H1 (cell line): Measurements from ENCODE around the gene TUBGCP3. TPM values are rescaled to one million over a fixed set of nuclear protein-coding genes. Genes with fewer than 3 reads are reported as not detected.

Experiments
- CTCF ChIA-PET: fragments of 300-600 bp; sonication (Branson Sonifier 250); formaldehyde crosslinking; loops from one replicate; lab custom pipeline; 2021; ENCODE audit not compliant: partially characterized antibody; lab: Charles Lee
- POLR2A ChIA-PET: fragments of 300-600 bp; sonication (Branson Sonifier 250); formaldehyde crosslinking; loops from one replicate; lab custom pipeline; 2021; ENCODE audit warnings: inconsistent platforms; ENCODE audit not compliant: partially characterized antibody; lab: Charles Lee
- DNase-seq, 2 experiments: peaks; one replicate each; pipeline versions ENCODE4 v3.0.0 to v3.0.0-alpha.2; 2010 to 2022; ENCODE audit warnings: low spot score in 2 of 2, low read depth in 1 of 2, mixed read lengths in 1 of 2
- FAIRE-seq: peaks from 2 replicates; lab custom pipeline; 2011; peaks lifted over from hg19 to GRCh38; lab: Jason Lieb, UNC
- H2AFZ ChIP-seq: 2 replicates; pipeline ENCODE4 v1.8.1; 2012; ENCODE audit warnings: low read length, inconsistent platforms
- H2AK5ac ChIP-seq: 2 replicates; pipeline ENCODE4 v1.6.1; 2013; ENCODE audit warnings: low read depth, low read length
- H2BK120ac ChIP-seq: replicated peaks from 2 replicates; pipeline ENCODE3; 2013; ENCODE audit warnings: low read depth, low read length, inconsistent platforms
- H2BK12ac ChIP-seq: 2 replicates; pipeline ENCODE4 v1.6.1; 2013; ENCODE audit warnings: low read depth, low read length
- H2BK15ac ChIP-seq: 2 replicates; pipeline ENCODE4 v1.6.1; 2013; ENCODE audit warnings: low read length
- H2BK20ac ChIP-seq: 2 replicates; pipeline ENCODE4 v1.6.1; 2013; ENCODE audit warnings: low read length
- H2BK5ac ChIP-seq: 2 replicates; pipeline ENCODE4 v1.6.1; 2013; ENCODE audit warnings: low read depth, low read length
- H3K14ac ChIP-seq: 2 replicates; pipeline ENCODE4 v1.6.1; 2013; ENCODE audit warnings: inconsistent platforms; ENCODE audit not compliant: insufficient read length
- H3K18ac ChIP-seq: 2 replicates; pipeline ENCODE4 v1.6.1; 2013; ENCODE audit warnings: low read length; ENCODE audit errors: extremely low read depth
- H3K23ac ChIP-seq: 2 replicates; pipeline ENCODE4 v1.6.1; 2013; ENCODE audit warnings: inconsistent platforms; ENCODE audit not compliant: insufficient read length
- H3K23me2 ChIP-seq: 2 replicates; pipeline ENCODE4 v1.6.1; 2013; ENCODE audit warnings: low read depth, low read length
- H3K27ac ChIP-seq: 2 replicates; pipeline ENCODE4 v1.6.1; 2011; ENCODE audit warnings: low read depth, low read length, inconsistent platforms
- H3K27me3 ChIP-seq, 4 experiments: replicated peaks in 1 of 4; 1 replicate in 1 of 4; 2 replicates in 3 of 4; pipeline versions ENCODE4 v1.6.1 to v1.8.1; 2011 to 2013; ENCODE audit warnings: low read length in 3 of 4, mild to moderate bottlenecking in 3 of 4, inconsistent platforms in 2 of 4, mixed read lengths in 2 of 4, moderate library complexity in 1 of 4; ENCODE audit not compliant: control insufficient read depth in 3 of 4, insufficient read depth in 3 of 4; ENCODE audit errors: extremely low read depth in 1 of 4
- H3K36me3 ChIP-seq, 4 experiments: 2 replicates each; pipeline versions ENCODE4 v1.6.1 to v1.8.1; 2011 to 2013; ENCODE audit warnings: mild to moderate bottlenecking in 4 of 4, low read length in 3 of 4, moderate library complexity in 2 of 4, control low read depth in 1 of 4, inconsistent platforms in 1 of 4; ENCODE audit not compliant: insufficient read depth in 4 of 4, control insufficient read depth in 2 of 4
- H3K4ac ChIP-seq: replicated peaks from 2 replicates; pipeline ENCODE3; 2013; ENCODE audit warnings: low read length, low read depth, mixed read lengths, inconsistent platforms; ENCODE audit not compliant: insufficient read length
- H3K4me1 ChIP-seq, 4 experiments: replicated peaks in 1 of 4; 1 replicate in 1 of 4; 2 replicates in 3 of 4; pipeline versions ENCODE4 v1.6.1 to v1.8.1; 2011 to 2013; ENCODE audit warnings: low read length in 3 of 4, inconsistent platforms in 2 of 4, mixed read lengths in 1 of 4; ENCODE audit not compliant: insufficient read depth in 4 of 4, control insufficient read depth in 3 of 4
- H3K4me2 ChIP-seq, 2 experiments: 2 replicates each; pipeline versions ENCODE4 v1.6.1 to v1.8.1; 2011 to 2013; ENCODE audit warnings: low read depth in 2 of 2, low read length in 2 of 2, control low read depth in 1 of 2, inconsistent platforms in 1 of 2, mild to moderate bottlenecking in 1 of 2; ENCODE audit not compliant: insufficient read depth in 1 of 2
- H3K4me3 ChIP-seq, 4 experiments: fragments of 200-600, 300-600 bp in 1 of 4; sonication (generic), shearing (Covaris generic), sonication (Bioruptor Twin) in 1 of 4; 2 replicates each; pipeline versions ENCODE4 v1.5.1 to v1.8.1; 2011 to 2016; ENCODE audit warnings: low read length in 4 of 4, low read depth in 3 of 4, control low read depth in 2 of 4, inconsistent platforms in 2 of 4, mild to moderate bottlenecking in 2 of 4, mixed read lengths in 1 of 4, moderate library complexity in 1 of 4; ENCODE audit not compliant: insufficient read depth in 2 of 4; ENCODE audit errors: extremely low read depth in 1 of 4
- H3K56ac ChIP-seq: replicated peaks from 2 replicates; pipeline ENCODE3; 2013; ENCODE audit warnings: low read depth, mild to moderate bottlenecking, mixed read lengths, low read length, inconsistent platforms; ENCODE audit not compliant: insufficient read length
- H3K79me1 ChIP-seq: 2 replicates; pipeline ENCODE4 v1.6.1; 2013; ENCODE audit warnings: low read depth, low read length, control low read depth
- H3K79me2 ChIP-seq, 2 experiments: 2 replicates each; pipeline versions ENCODE4 v1.6.1 to v1.8.1; 2012 to 2013; ENCODE audit warnings: low read length in 2 of 2, mild to moderate bottlenecking in 2 of 2, inconsistent platforms in 1 of 2; ENCODE audit not compliant: insufficient read depth in 2 of 2, control insufficient read depth in 1 of 2
- H3K9ac ChIP-seq, 4 experiments: replicated peaks in 1 of 4; 1 replicate in 1 of 4; 2 replicates in 3 of 4; pipeline versions ENCODE4 v1.6.1 to v1.8.1; 2011 to 2013; ENCODE audit warnings: low read depth in 3 of 4, low read length in 3 of 4, control low read depth in 2 of 4, mild to moderate bottlenecking in 2 of 4, moderate library complexity in 2 of 4, inconsistent platforms in 1 of 4; ENCODE audit errors: extremely low read depth in 1 of 4
- H3K9me3 ChIP-seq, 2 experiments: 2 replicates each; pipeline versions ENCODE4 v1.6.1 to v1.8.1; 2012 to 2013; ENCODE audit warnings: mild to moderate bottlenecking in 2 of 2, moderate library complexity in 2 of 2, control low read depth in 1 of 2, inconsistent platforms in 1 of 2, low read depth in 1 of 2, low read length in 1 of 2, mixed read lengths in 1 of 2; ENCODE audit not compliant: insufficient read depth in 2 of 2
- H4K20me1 ChIP-seq, 2 experiments: replicated peaks in 1 of 2; 2 replicates each; pipeline versions ENCODE3 to v1.8.1; 2011 to 2013; ENCODE audit warnings: inconsistent platforms in 2 of 2, low read length in 2 of 2, mild to moderate bottlenecking in 1 of 2; ENCODE audit not compliant: insufficient read depth in 2 of 2, control insufficient read depth in 1 of 2
- H4K5ac ChIP-seq: 2 replicates; pipeline ENCODE4 v1.6.1; 2013; ENCODE audit warnings: low read length, low read depth, mixed read lengths, inconsistent platforms; ENCODE audit not compliant: insufficient read length
- H4K8ac ChIP-seq: 2 replicates; pipeline ENCODE4 v1.8.0; 2013; ENCODE audit warnings: mild to moderate bottlenecking, moderate library complexity, low read length, inconsistent platforms; ENCODE audit not compliant: insufficient read depth; ENCODE audit errors: extremely low read depth
- H4K91ac ChIP-seq: replicated peaks from 2 replicates; pipeline ENCODE3; 2013; ENCODE audit warnings: low read length, mixed read lengths, inconsistent platforms; ENCODE audit not compliant: insufficient read length
- GABPA ChIP-seq: IDR thresholded peaks from 2 replicates; pipeline ENCODE4 v1.6.1; 2011; ENCODE audit warnings: mild to moderate bottlenecking, low read length, moderate library complexity, borderline replicate concordance; ENCODE audit not compliant: insufficient read depth
- KDM4A ChIP-seq: IDR thresholded peaks from one replicate; pipeline ENCODE4 v1.7.1; 2012; ENCODE audit warnings: low read depth, mild to moderate bottlenecking, moderate library complexity, low read length, inconsistent platforms; ENCODE audit not compliant: severe bottlenecking
- WGBS, 2 experiments: shearing (Covaris generic) in 1 of 2; methylation state at CpG; one replicate each; pipeline versions ENCODE4 v1.1.6 to v1.1.7; 2013 to 2015; ENCODE audit warnings: low lambda C conversion rate in 2 of 2, mixed read lengths in 2 of 2, inconsistent platforms in 1 of 2, low coverage in 1 of 2, missing lambda C conversion rate in 1 of 2; ENCODE audit not compliant: insufficient replicate concordance in 2 of 2, insufficient coverage in 1 of 2, insufficient read length in 1 of 2; ENCODE audit errors: extremely low coverage in 1 of 2, missing lambda C conversion rate in 1 of 2; 5-methylcytosine and 5-hydroxymethylcytosine counted together
- polyA plus RNA-seq, 7 experiments: library from polyadenylated mRNA; depleted of rRNA in 3 of 7; stranded (reverse) in 5 of 7; unstranded in 2 of 7; fragments of >200 nt in 5 of 7; fragments of 200-250 nt in 2 of 7; gene quantifications; 1 replicate in 5 of 7; 2 replicates in 1 of 7; 4 replicates in 1 of 7; pipeline versions ENCODE4 v1.2.1 to v1.2.3, GENCODE V29; 2011 to 2013; ENCODE audit warnings: missing spikeins in 2 of 7, mixed read lengths in 2 of 7
- total RNA-seq: library from RNA; stranded (reverse); fragmentation: NEBNext Ultra II Directional; extraction: Animal tissue kit (Norgen Biotek cat#: 25700); gene quantifications from 2 replicates; pipeline ENCODE4 v1.2.1, GENCODE V29; 2021

TUBGCP3 gene
- total and polyA plus RNA-seq, 2 of the 8 experiments (the other 6 are each of a cell fraction or from before 2014, with no cell fraction given): 27.0 to 31.7 TPM

GRCh38 chr13:112602189-112602588, 14.2 kb upstream of the TUBGCP3 start:
- H3K56ac ChIP-seq: no peak overlapping the region
- H4K8ac ChIP-seq: no peak overlapping the region
- H3K79me2 ChIP-seq: no peaks in the 10 kb centered on the region
- no peak overlapping the region for H3K18ac ChIP-seq
- no peak overlapping the region for H2BK20ac ChIP-seq
- H3K4me3 ChIP-seq: no peak overlapping the region
- no peak overlapping the region for H2AK5ac ChIP-seq
- no peak overlapping the region for H2BK5ac ChIP-seq
- H3K27ac ChIP-seq: no peak overlapping the region
- H3K4ac ChIP-seq: no peak overlapping the region
- no peaks in the 10 kb centered on the region for H3K36me3 ChIP-seq
- FAIRE-seq (no peak), DNase-seq (no peak)
- ChIA-PET POLR2A (interaction anchor here (2.6 kb wide), 1 partner anchor 14 kb away, joined by 12 read pairs; the partner anchor contains the start of gene TUBGCP3), CTCF (interaction anchor here (1.0 kb wide), 1 partner anchor 14 kb away, joined by 3 read pairs; no protein-coding TSS in a partner anchor)
- peaks cover 0 to 3% (median 0%) of the 10 kb centered on the region in 4 experiments; a peak in 2 of 7 replicates for H3K27me3 ChIP-seq
- H3K9me3 ChIP-seq: no peaks in the 10 kb centered on the region
- no peak overlapping the region for H2BK12ac ChIP-seq
- H4K5ac ChIP-seq: no peak overlapping the region
- WGBS, 2 experiments: 90% methylated on average over 8 of the region's 8 CpGs; no CpG with 5 or more reads in 1 of the 2 experiments
- no peaks in the 10 kb centered on the region for H4K20me1 ChIP-seq
- H2BK120ac ChIP-seq: no peak overlapping the region
- H2AFZ ChIP-seq: no peak overlapping the region
- H3K14ac ChIP-seq: no peak overlapping the region
- no peak overlapping the region for H2BK15ac ChIP-seq
- no peak overlapping the region for H3K4me2 ChIP-seq
- TF ChIP-seq KDM4A: no peak
- TF ChIP-seq GABPA: no peak
- H3K9ac ChIP-seq: no peak overlapping the region
- H4K91ac ChIP-seq: no peak overlapping the region
- H3K23ac ChIP-seq: no peak overlapping the region
- H3K4me1 ChIP-seq: peaks cover 0 to 2% (median under 1%) of the 10 kb centered on the region in 4 experiments; a peak in 1 of 7 replicates
- H3K23me2 ChIP-seq: peaks cover 3% of the 10 kb centered on the region; the same call in 1 of the 2 replicates
- no peaks in the 10 kb centered on the region for H3K79me1 ChIP-seq
